ENCODE measurements around the gene ZNF2. TPM values are rescaled to one million over a fixed set of nuclear protein-coding genes. Genes with fewer than 3 reads are reported as not detected.

Gene ZNF2
- total and polyA plus RNA-seq, 2 of the 13 experiments (the other 11 are each of a cell fraction or from before 2014, with no cell fraction given), result 4.3 to 6.1 TPM

GRCh38 chr2:95165371-95166064 is at the start of gene ZNF2 (continued):
- TF ChIP-seq AKNA (CRISPR knock-in tag; IDR thresholded peaks at IDR 0.05; ENCODE audit: borderline replicate concordance) (no peak; the same call in 1 of the 2 replicates), GTF3A (CRISPR knock-in tag; conservative IDR thresholded peaks at IDR 0.05) (0 out of 2 replicates have a peak, but pooled peaks have one; percentile 85), ZBED4 (CRISPR knock-in tag; IDR thresholded peaks at IDR 0.05; ENCODE audit: borderline replicate concordance) (peak; percentile 51; the same call in 1 of the 2 replicates), SP1 (IDR thresholded peaks at IDR 0.05) (no peak), SP1 (CRISPR knock-in tag; IDR thresholded peaks at IDR 0.05) (peak; percentile 62; the same call in 1 of the 2 replicates), ZNF274 (CRISPR knock-in tag; IDR thresholded peaks at IDR 0.05) (peak; percentile 91), ZNF841 (CRISPR knock-in tag; IDR thresholded peaks at IDR 0.05; ENCODE audit: borderline replicate concordance) (0 out of 2 replicates have a peak, but pooled peaks have one; percentile 29), ZEB1 (IDR thresholded peaks at IDR 0.05; ENCODE audit: insufficient replicate concordance, low read depth) (no peak), FOXK2 (IDR thresholded peaks at IDR 0.05) (0 out of 2 replicates have a peak, but pooled peaks have one; percentile 4), ZNF121 (CRISPR knock-in tag; IDR thresholded peaks at IDR 0.05) (peak; percentile 61; the same call in 1 of the 2 replicates), HIC2 (CRISPR knock-in tag; IDR thresholded peaks at IDR 0.05; ENCODE audit: low read depth) (peak; percentile 71), MAFF (IDR thresholded peaks at IDR 0.05; ENCODE audit: low read depth, low read length) (no peak), HNRNPLL (IDR thresholded peaks at IDR 0.05; ENCODE audit: low read depth, low read length, poor library complexity, severe bottlenecking) (peak; percentile 76), ZFP36 (IDR thresholded peaks at IDR 0.05; ENCODE audit: borderline replicate concordance, low read depth, low read length, partially characterized antibody) (no peak), ONECUT2 (CRISPR knock-in tag; IDR thresholded peaks at IDR 0.05) (peak; percentile 88), ETS1 (CRISPR knock-in tag; IDR thresholded peaks at IDR 0.05) (no peak), HOXA9 (CRISPR knock-in tag; IDR thresholded peaks at IDR 0.05; ENCODE audit: borderline replicate concordance) (peak; percentile 78)

Data from HepG2 (cell line).